GM21381 (cell line): Measurements from ENCODE around the gene TCP11L2.
A peak's percentile ranks its signal among the peaks of the same experiment; 100 is the strongest.
"Not testable (repeated sequence)": the region's sequence is repeated elsewhere in the genome, so short reads cannot be mapped to it uniquely, and the experiment has no call there.

Source experiments
- ATAC-seq: cut with Tn5 transposase; IDR thresholded peaks from one replicate; pipeline ENCODE4 v1.9.1; 2021; ENCODE audit warnings: mild to moderate bottlenecking, moderate library complexity; ENCODE audit not compliant: unreplicated experiment

The TCP11L2 gene

GRCh38 chr12:106282457-106283097 lies 20.0 kb upstream of the TCP11L2 start:
- ATAC-seq = no peak

GRCh38 chr12:106284358-106285105 lies 18.0 kb upstream of the TCP11L2 start:
- ATAC-seq = no peak

GRCh38 chr12:106285982-106286381 lies 16.6 kb upstream of the TCP11L2 start:
- ATAC-seq = no peak

GRCh38 chr12:106286576-106287162 lies 15.9 kb upstream of the TCP11L2 start:
- not testable (repeated sequence) for ATAC-seq

GRCh38 chr12:106287364-106287763 lies 15.2 kb upstream of the TCP11L2 start:
- no peak for ATAC-seq

- no peak for ATAC-seq
These were observed 14.4 kb upstream of the TCP11L2 start for GRCh38 chr12:106288101-106288493.

GRCh38 chr12:106288494-106289195 lies 13.9 kb upstream of the TCP11L2 start:
- no peak for ATAC-seq

- ATAC-seq = no peak
These were observed 13.3 kb upstream of the TCP11L2 start for GRCh38 chr12:106289196-106289681.

GRCh38 chr12:106290666-106291065 lies 11.9 kb upstream of the TCP11L2 start:
- ATAC-seq = no peak

- ATAC-seq = no peak
These were observed 11.2 kb upstream of the TCP11L2 start for GRCh38 chr12:106291342-106291741.

GRCh38 chr12:106292339-106292738 lies 10.2 kb upstream of the TCP11L2 start:
- ATAC-seq = no peak

GRCh38 chr12:106296179-106296877 lies 6.2 kb upstream of the TCP11L2 start:
- ATAC-seq = no peak

GRCh38 chr12:106297075-106297474 lies 5.5 kb upstream of the TCP11L2 start:
- no peak for ATAC-seq

GRCh38 chr12:106297681-106298080 lies 4.9 kb upstream of the TCP11L2 start:
- no peak for ATAC-seq

GRCh38 chr12:106299202-106299774 lies 3.2 kb upstream of the TCP11L2 start:
- no peak for ATAC-seq

- ATAC-seq = no peak
These were observed 1.8 kb upstream of the TCP11L2 start for GRCh38 chr12:106300761-106301160.

- ATAC-seq = no peak
These were observed 1.3 kb upstream of the TCP11L2 start for GRCh38 chr12:106301241-106301610.

- peak; percentile 50 for ATAC-seq
These were observed 767 bp upstream of the TCP11L2 start for GRCh38 chr12:106301611-106302321.

- ATAC-seq = peak; percentile 24
These were observed 778 bp downstream of the TCP11L2 start for GRCh38 chr12:106303202-106303820.
